Keratinocyte (primary cell): ENCODE measurements around the gene FLYWCH2.

Experiments
- CTCF ChIP-seq, 3 experiments: IDR thresholded peaks in 1 of 3; conservative IDR thresholded peaks in 1 of 3; optimal IDR thresholded peaks in 1 of 3; 2 replicates in 2 of 3; 3 replicates in 1 of 3; pipeline versions ENCODE3 to v1.5.1; 2011; ENCODE audit warnings: low read length in 3 of 3, mild to moderate bottlenecking in 3 of 3, moderate library complexity in 2 of 3, control low read depth in 1 of 3, inconsistent platforms in 1 of 3; ENCODE audit not compliant: insufficient read depth in 2 of 3; ENCODE audit errors: extremely low read depth in 1 of 3
- EZH2 ChIP-seq: IDR thresholded peaks from one replicate; pipeline ENCODE4 v1.6.1; 2012; ENCODE audit warnings: inconsistent platforms, mild to moderate bottlenecking, low read length, moderate library complexity

- TF ChIP-seq CTCF (optimal IDR thresholded peaks at IDR 0.05 in 1 of 3, IDR thresholded peaks at IDR 0.05 in 1 of 3, conservative IDR thresholded peaks at IDR 0.05 in 1 of 3; ENCODE audit: extremely low read depth in 1 of 3, insufficient read depth in 2 of 3, low read length in 3 of 3) = no peak
- TF ChIP-seq EZH2 = no peak
Observed at GRCh38 chr16:2914233-2914632, 31.2 kb downstream of the FLYWCH2 start.
